Stimulated activated naive CD8-positive, alpha-beta T cell treated with anti-CD3 and anti-CD28 coated beads, Interleukin-15, Interleukin-2, amounts not matched to agents 100 ng/mL and 50 ng/mL, for 24 hours (primary cell): ENCODE measurements around the gene SH3BGRL2.

Experiments
- H3K27ac Mint-ChIP-seq: one replicate; pipeline ENCODE4 v1.8.0; 2021; ENCODE audit warnings: mild to moderate bottlenecking, mixed read lengths
- H3K27me3 Mint-ChIP-seq: one replicate; pipeline ENCODE4 v1.8.0; 2021; ENCODE audit warnings: mixed read lengths
- H3K36me3 Mint-ChIP-seq: one replicate; pipeline ENCODE4 v1.8.0; 2021; ENCODE audit warnings: low read depth, mixed read lengths
- H3K4me1 Mint-ChIP-seq: one replicate; pipeline ENCODE4 v1.8.0; 2021; ENCODE audit warnings: low read depth, mixed read lengths
- H3K4me3 Mint-ChIP-seq: one replicate; pipeline ENCODE4 v1.8.0; 2021; ENCODE audit warnings: mild to moderate bottlenecking, mixed read lengths
- H3K9me3 Mint-ChIP-seq: one replicate; pipeline ENCODE4 v1.8.0; 2021; ENCODE audit warnings: mixed read lengths

Gene SH3BGRL2

GRCh38 chr6:79630883-79631692, at the start of gene SH3BGRL2:
Gene SH3BGRL2 (plus strand): TSS chr6:79631329. CDS start chr6:79631462, 133 bp downstream.
- Mint-ChIP-seq H3K9me3 (no peaks in the 10 kb centered on the region), H3K27ac (no peak within 1 kb of the TSS), H3K4me3 (peak within 1 kb of the TSS; percentile 83), H3K27me3 (peaks cover 59% of the 10 kb centered on the region), H3K4me1 (peaks cover 9% of the 10 kb centered on the region), H3K36me3 (no peaks in the 10 kb centered on the region)

- Mint-ChIP-seq H3K4me3 (no peak overlapping the region), H3K4me1 (no peaks in the 10 kb centered on the region), H3K9me3 (no peaks in the 10 kb centered on the region), H3K36me3 (no peaks in the 10 kb centered on the region), H3K27me3 (no peaks in the 10 kb centered on the region), H3K27ac (no peak overlapping the region)
Observed at GRCh38 chr6:79584332-79584731, 46.8 kb upstream of the SH3BGRL2 start.

GRCh38 chr6:79586548-79586947, 44.6 kb upstream of the SH3BGRL2 start:
- no peak overlapping the region for H3K27ac Mint-ChIP-seq
- no peaks in the 10 kb centered on the region for H3K36me3 Mint-ChIP-seq
- no peaks in the 10 kb centered on the region for H3K27me3 Mint-ChIP-seq
- no peaks in the 10 kb centered on the region for H3K4me1 Mint-ChIP-seq
- no peak overlapping the region for H3K4me3 Mint-ChIP-seq
- no peaks in the 10 kb centered on the region for H3K9me3 Mint-ChIP-seq

GRCh38 chr6:79589701-79590100, 41.4 kb upstream of the SH3BGRL2 start:
- no peak overlapping the region for H3K4me3 Mint-ChIP-seq
- no peaks in the 10 kb centered on the region for H3K4me1 Mint-ChIP-seq
- no peaks in the 10 kb centered on the region for H3K27me3 Mint-ChIP-seq
- no peaks in the 10 kb centered on the region for H3K36me3 Mint-ChIP-seq
- no peaks in the 10 kb centered on the region for H3K9me3 Mint-ChIP-seq
- no peak overlapping the region for H3K27ac Mint-ChIP-seq

- H3K4me1 Mint-ChIP-seq = no peaks in the 10 kb centered on the region
- H3K36me3 Mint-ChIP-seq = no peaks in the 10 kb centered on the region
- no peak overlapping the region for H3K4me3 Mint-ChIP-seq
- no peaks in the 10 kb centered on the region for H3K27me3 Mint-ChIP-seq
- no peaks in the 10 kb centered on the region for H3K9me3 Mint-ChIP-seq
- H3K27ac Mint-ChIP-seq = no peak overlapping the region
Observed at GRCh38 chr6:79597155-79597554, 34.0 kb upstream of the SH3BGRL2 start.

- Mint-ChIP-seq H3K27ac (no peak overlapping the region), H3K27me3 (no peaks in the 10 kb centered on the region), H3K9me3 (no peaks in the 10 kb centered on the region), H3K4me3 (no peak overlapping the region), H3K36me3 (no peaks in the 10 kb centered on the region), H3K4me1 (no peaks in the 10 kb centered on the region)
Observed at GRCh38 chr6:79598012-79598411, 33.1 kb upstream of the SH3BGRL2 start.

GRCh38 chr6:79599725-79600259, 31.3 kb upstream of the SH3BGRL2 start:
- Mint-ChIP-seq H3K36me3 (no peaks in the 10 kb centered on the region), H3K4me3 (no peak overlapping the region), H3K27me3 (no peaks in the 10 kb centered on the region), H3K27ac (no peak overlapping the region), H3K9me3 (no peaks in the 10 kb centered on the region), H3K4me1 (no peaks in the 10 kb centered on the region)

- Mint-ChIP-seq H3K9me3 (no peaks in the 10 kb centered on the region), H3K27me3 (no peaks in the 10 kb centered on the region), H3K4me1 (no peaks in the 10 kb centered on the region), H3K4me3 (no peak overlapping the region), H3K27ac (no peak overlapping the region), H3K36me3 (no peaks in the 10 kb centered on the region)
Observed at GRCh38 chr6:79600313-79600712, 30.8 kb upstream of the SH3BGRL2 start.

- no peaks in the 10 kb centered on the region for H3K4me1 Mint-ChIP-seq
- no peaks in the 10 kb centered on the region for H3K27me3 Mint-ChIP-seq
- no peaks in the 10 kb centered on the region for H3K36me3 Mint-ChIP-seq
- H3K9me3 Mint-ChIP-seq = no peaks in the 10 kb centered on the region
- H3K27ac Mint-ChIP-seq = no peak overlapping the region
- no peak overlapping the region for H3K4me3 Mint-ChIP-seq
Observed at GRCh38 chr6:79600812-79601609, 30.1 kb upstream of the SH3BGRL2 start.

- Mint-ChIP-seq H3K27me3 (no peaks in the 10 kb centered on the region), H3K4me1 (no peaks in the 10 kb centered on the region), H3K9me3 (no peaks in the 10 kb centered on the region), H3K36me3 (no peaks in the 10 kb centered on the region), H3K27ac (no peak overlapping the region), H3K4me3 (no peak overlapping the region)
Observed at GRCh38 chr6:79602859-79603258, 28.3 kb upstream of the SH3BGRL2 start.

GRCh38 chr6:79604583-79605037, 26.5 kb upstream of the SH3BGRL2 start:
- Mint-ChIP-seq H3K4me1 (no peaks in the 10 kb centered on the region), H3K4me3 (no peak overlapping the region), H3K27me3 (no peaks in the 10 kb centered on the region), H3K9me3 (no peaks in the 10 kb centered on the region), H3K36me3 (no peaks in the 10 kb centered on the region), H3K27ac (no peak overlapping the region)

- Mint-ChIP-seq H3K27me3 (no peaks in the 10 kb centered on the region), H3K4me3 (no peak overlapping the region), H3K36me3 (no peaks in the 10 kb centered on the region), H3K27ac (no peak overlapping the region), H3K9me3 (no peaks in the 10 kb centered on the region), H3K4me1 (no peaks in the 10 kb centered on the region)
Observed at GRCh38 chr6:79605061-79605460, 26.1 kb upstream of the SH3BGRL2 start.

- Mint-ChIP-seq H3K4me1 (no peaks in the 10 kb centered on the region), H3K36me3 (no peaks in the 10 kb centered on the region), H3K4me3 (no peak overlapping the region), H3K27ac (no peak overlapping the region), H3K9me3 (no peaks in the 10 kb centered on the region), H3K27me3 (no peaks in the 10 kb centered on the region)
Observed at GRCh38 chr6:79605968-79606764, 25.0 kb upstream of the SH3BGRL2 start.

GRCh38 chr6:79607000-79607399, 24.1 kb upstream of the SH3BGRL2 start:
- no peak overlapping the region for H3K4me3 Mint-ChIP-seq
- no peaks in the 10 kb centered on the region for H3K9me3 Mint-ChIP-seq
- no peaks in the 10 kb centered on the region for H3K27me3 Mint-ChIP-seq
- H3K27ac Mint-ChIP-seq = no peak overlapping the region
- H3K4me1 Mint-ChIP-seq = no peaks in the 10 kb centered on the region
- no peaks in the 10 kb centered on the region for H3K36me3 Mint-ChIP-seq
